SKM-1 treated with dmso at 0.1 percent for 144 hours (cell line): ENCODE measurements around the gene DPF3.

Experiments used
- DNase-seq: peaks from one replicate; lab custom pipeline; 2025; ENCODE audit not compliant: unreplicated experiment; lab: John Stamatoyannopoulos, UW

Gene DPF3

GRCh38 chr14:72619111-72619571, 274.8 kb downstream of the DPF3 start:
- no peak for DNase-seq

GRCh38 chr14:72618424-72618823, 275.5 kb downstream of the DPF3 start:
- DNase-seq: no peak

GRCh38 chr14:72617391-72618031, 276.4 kb downstream of the DPF3 start:
- no peak for DNase-seq

GRCh38 chr14:72616811-72617210, 277.1 kb downstream of the DPF3 start:
- no peak for DNase-seq

GRCh38 chr14:72616294-72616693, 277.6 kb downstream of the DPF3 start:
- DNase-seq: no peak

- no peak for DNase-seq
These were observed 278.3 kb downstream of the DPF3 start for GRCh38 chr14:72615451-72616121.

GRCh38 chr14:72614891-72615415, 278.9 kb downstream of the DPF3 start:
- no peak for DNase-seq

GRCh38 chr14:72614365-72614764, 279.5 kb downstream of the DPF3 start:
- DNase-seq: no peak

GRCh38 chr14:72613975-72614319, 280.0 kb downstream of the DPF3 start:
- DNase-seq: no peak

GRCh38 chr14:72613231-72613974, 280.5 kb downstream of the DPF3 start:
- DNase-seq: no peak

- DNase-seq: no peak
These were observed 281.9 kb downstream of the DPF3 start for GRCh38 chr14:72612041-72612440.

GRCh38 chr14:72611506-72611905, 282.4 kb downstream of the DPF3 start:
- no peak for DNase-seq

- DNase-seq: no peak
These were observed 283.1 kb downstream of the DPF3 start for GRCh38 chr14:72610831-72611200.

- DNase-seq: no peak
These were observed 283.6 kb downstream of the DPF3 start for GRCh38 chr14:72610096-72610830.

GRCh38 chr14:72609205-72609916, 284.5 kb downstream of the DPF3 start:
- DNase-seq: no peak

- no peak for DNase-seq
These were observed 285.3 kb downstream of the DPF3 start for GRCh38 chr14:72608391-72609204.

- DNase-seq: no peak
These were observed 286.3 kb downstream of the DPF3 start for GRCh38 chr14:72607386-72608130.

- DNase-seq: no peak
These were observed 287.0 kb downstream of the DPF3 start for GRCh38 chr14:72606879-72607278.

- no peak for DNase-seq
These were observed 288.0 kb downstream of the DPF3 start for GRCh38 chr14:72605921-72606220.
